Retinal pigment epithelial cell (primary cell): ENCODE results near the gene HOXB6.

ENCODE experiments used
- DNase-seq: peaks from one replicate; pipeline ENCODE4 v3.0.0-alpha.2; 2010; ENCODE audit warnings: low read depth
- H3K4me3 ChIP-seq: 2 replicates; pipeline ENCODE4 v1.5.1; 2011; ENCODE audit warnings: mild to moderate bottlenecking, low read length, control low read depth, moderate library complexity
- CTCF ChIP-seq: conservative IDR thresholded peaks from 2 replicates; pipeline ENCODE4 v1.5.1; 2011; ENCODE audit warnings: low read depth, low read length, control low read depth, inconsistent platforms

The HOXB6 gene

GRCh38 chr17:48589060-48589830 lies 15.5 kb downstream of the HOXB6 start:
- H3K4me3 ChIP-seq = no peak overlapping the region
- no peak for DNase-seq
- no peak for TF ChIP-seq CTCF

GRCh38 chr17:48588528-48588927 lies 16.3 kb downstream of the HOXB6 start:
- H3K4me3 ChIP-seq = no peak overlapping the region
- no peak for TF ChIP-seq CTCF
- DNase-seq = no peak

- H3K4me3 ChIP-seq = no peak overlapping the region
- TF ChIP-seq CTCF = no peak
- DNase-seq = no peak
These were observed 16.7 kb downstream of the HOXB6 start for GRCh38 chr17:48588074-48588415.

GRCh38 chr17:48587276-48588073 lies 17.3 kb downstream of the HOXB6 start:
- DNase-seq = no peak
- no peak for TF ChIP-seq CTCF
- no peak overlapping the region for H3K4me3 ChIP-seq

GRCh38 chr17:48586355-48587258 lies 18.2 kb downstream of the HOXB6 start:
- TF ChIP-seq CTCF = no peak
- H3K4me3 ChIP-seq = no peak overlapping the region
- DNase-seq = no peak

GRCh38 chr17:48584223-48584741 lies 20.5 kb downstream of the HOXB6 start:
- TF ChIP-seq CTCF = no peak
- no peak for DNase-seq
- no peak overlapping the region for H3K4me3 ChIP-seq
